ACC112 (cell line): Measurements from ENCODE around the gene SCAMP3.

ENCODE experiments used
- H2AFZ ChIP-seq: fragments of 200-600 bp; sonication (generic); one replicate; pipeline ENCODE4 v1.6.0; 2017; ENCODE audit warnings: antibody characterized with exemption, low read length; ENCODE audit not compliant: unreplicated experiment
- H3K27ac ChIP-seq: fragments of 200-600 bp; sonication (generic); 2 replicates; pipeline ENCODE4 v1.5.1; 2014; ENCODE audit warnings: low read depth, mild to moderate bottlenecking, antibody characterized with exemption, low read length, moderate library complexity
- H3K27me3 ChIP-seq: fragments of 200-600 bp; sonication (generic); 2 replicates; pipeline ENCODE4 v1.6.1; 2014; ENCODE audit warnings: mild to moderate bottlenecking, antibody characterized with exemption, low read length, moderate library complexity, mixed read lengths; ENCODE audit not compliant: insufficient read depth
- H3K36me3 ChIP-seq: fragments of 200-600 bp; sonication (generic); 2 replicates; pipeline ENCODE4 v1.6.1; 2016; ENCODE audit warnings: mild to moderate bottlenecking, antibody characterized with exemption, low read length, moderate library complexity, mixed read lengths; ENCODE audit not compliant: insufficient read depth
- H3K4me1 ChIP-seq: fragments of 200-600 bp; sonication (generic); one replicate; pipeline ENCODE4 v1.6.1; 2016; ENCODE audit warnings: low read length, mixed read lengths; ENCODE audit not compliant: insufficient read depth, unreplicated experiment, control insufficient read depth
- H3K4me3 ChIP-seq: fragments of 200-600 bp; sonication (generic); 2 replicates; pipeline ENCODE4 v1.5.1; 2014; ENCODE audit warnings: mild to moderate bottlenecking, low read depth, low read length
- H3K79me2 ChIP-seq: fragments of 200-600 bp; sonication (generic); one replicate; pipeline ENCODE4 v1.6.0; 2016; ENCODE audit warnings: low read length; ENCODE audit not compliant: control insufficient read depth, unreplicated experiment, insufficient read depth

SCAMP3 gene

DNA sequence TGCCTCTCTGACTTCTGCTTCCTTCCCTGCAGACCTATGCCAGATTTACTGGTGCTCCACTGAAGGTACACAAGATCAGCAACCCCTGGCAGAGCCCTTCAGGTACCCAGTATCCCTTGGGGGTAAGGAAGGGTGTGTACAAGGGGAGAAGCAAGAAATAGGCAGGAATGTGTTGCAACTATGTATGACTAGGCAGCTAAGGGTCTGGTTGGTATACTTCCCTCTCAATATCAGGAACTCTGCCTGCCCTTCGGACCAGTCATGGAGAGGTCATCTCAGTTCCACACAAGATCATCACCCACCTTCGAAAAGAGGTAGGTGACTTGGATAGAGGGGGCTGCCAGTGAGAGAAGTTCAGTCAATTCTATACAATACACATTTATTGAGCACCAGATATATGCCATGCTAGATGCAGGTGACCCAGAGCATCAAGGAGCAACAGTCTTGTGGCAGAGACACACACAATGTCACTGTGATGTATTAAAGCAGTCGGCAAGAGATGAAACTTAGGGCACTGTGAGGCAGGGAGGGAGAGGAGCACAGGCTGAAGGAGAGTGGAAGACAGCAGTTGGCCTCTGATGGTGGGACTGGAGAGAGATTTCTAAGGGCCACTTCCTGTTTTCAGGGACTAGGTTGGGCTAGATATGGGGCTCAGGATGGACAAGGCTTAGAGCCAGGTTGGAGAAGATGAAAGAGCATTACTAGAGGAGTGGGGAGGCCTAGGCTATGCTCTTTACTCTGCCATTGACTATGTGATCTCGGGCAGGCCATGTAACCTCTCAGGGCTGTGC lies 51.7 kb downstream of the SCAMP3 start:
- Histone ChIP-seq H3K79me2 (peaks cover 10% of the 10 kb centered on the region), H3K4me1 (peaks cover 22% of the 10 kb centered on the region), H3K4me3 (peak overlapping the region; percentile 91), H2AFZ (no peak overlapping the region), H3K27ac (no peak overlapping the region), H3K27me3 (no peaks in the 10 kb centered on the region), H3K36me3 (no peaks in the 10 kb centered on the region)

DNA sequence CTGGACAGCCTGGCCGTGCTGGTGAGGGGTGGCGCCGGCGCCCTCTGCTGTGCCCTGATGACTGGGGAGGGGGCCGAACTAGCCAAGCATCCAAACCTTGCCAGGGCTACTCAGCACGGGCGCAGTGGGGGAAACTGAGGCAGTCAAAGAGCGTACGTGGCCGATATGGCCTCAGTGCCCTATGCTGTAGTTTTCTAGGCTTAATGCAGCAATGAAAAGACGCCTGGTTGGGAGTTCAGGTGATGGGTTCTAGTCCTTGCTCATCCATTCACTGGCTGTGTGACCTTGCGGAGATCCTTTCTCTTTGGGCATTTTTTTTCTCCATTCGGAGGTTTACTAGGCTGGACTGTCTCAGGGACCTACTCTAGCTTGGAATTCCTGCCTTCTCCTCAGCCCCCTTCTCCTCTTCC lies 52.8 kb downstream of the SCAMP3 start:
- Histone ChIP-seq H3K4me1 (peaks cover 22% of the 10 kb centered on the region), H3K36me3 (no peaks in the 10 kb centered on the region), H3K27ac (peak overlapping the region; percentile 98), H2AFZ (no peak overlapping the region), H3K4me3 (peak overlapping the region; percentile 91), H3K27me3 (no peaks in the 10 kb centered on the region), H3K79me2 (peaks cover 10% of the 10 kb centered on the region)

DNA sequence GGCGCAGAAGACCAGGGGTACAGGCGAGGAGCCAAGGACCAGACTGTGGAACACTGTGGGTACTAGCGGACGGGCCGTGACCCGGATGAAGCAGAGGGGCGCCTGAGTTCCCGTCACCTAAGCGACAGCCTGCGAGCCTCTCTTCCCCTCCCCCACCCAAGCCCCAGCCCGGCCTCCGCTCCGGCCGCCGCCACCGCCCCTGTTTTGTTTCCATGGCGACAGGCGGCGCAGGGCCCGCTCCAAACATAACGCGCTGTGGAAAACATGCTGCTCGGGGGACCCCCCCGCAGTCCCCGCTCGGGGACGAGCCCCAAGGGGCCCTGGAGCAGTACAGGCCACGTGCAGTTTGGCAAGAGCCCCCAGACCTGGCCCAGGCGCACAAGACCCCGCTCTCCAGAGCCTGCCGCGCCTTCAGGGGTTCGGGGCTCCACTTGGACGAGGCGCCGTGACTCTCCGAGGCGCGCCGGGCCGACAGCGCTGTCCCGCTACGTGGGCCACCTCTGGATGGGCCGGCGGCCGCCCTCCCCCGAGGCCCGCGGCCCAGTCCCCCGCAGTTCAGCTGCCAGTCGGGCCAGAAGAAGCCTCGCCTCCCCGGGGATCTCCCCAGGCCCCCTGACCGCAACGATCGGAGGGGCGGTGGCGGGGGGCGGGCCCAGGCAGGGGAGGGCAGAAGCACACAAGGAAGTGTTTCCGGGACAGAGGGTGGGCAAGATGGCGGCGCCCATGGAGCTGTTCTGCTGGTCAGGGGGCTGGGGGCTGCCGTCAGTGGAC lies 53.4 kb downstream of the SCAMP3 start, which contains the start of gene MTX1:
Gene MTX1 (plus strand): TSS at position 155 of the 771 bp plus-strand sequence. CDS start 110 bp downstream, at position 265.
- H3K4me3 ChIP-seq: peak within 1 kb of the TSS; percentile 91
- H3K27me3 ChIP-seq: no peaks in the 10 kb centered on the region
- peak within 1 kb of the TSS; percentile 98 for H3K27ac ChIP-seq
- no peaks in the 10 kb centered on the region for H3K36me3 ChIP-seq
- peak within 1 kb of the TSS; percentile 67 for H2AFZ ChIP-seq
- peaks cover 10% of the 10 kb centered on the region for H3K79me2 ChIP-seq
- peaks cover 22% of the 10 kb centered on the region for H3K4me1 ChIP-seq

DNA sequence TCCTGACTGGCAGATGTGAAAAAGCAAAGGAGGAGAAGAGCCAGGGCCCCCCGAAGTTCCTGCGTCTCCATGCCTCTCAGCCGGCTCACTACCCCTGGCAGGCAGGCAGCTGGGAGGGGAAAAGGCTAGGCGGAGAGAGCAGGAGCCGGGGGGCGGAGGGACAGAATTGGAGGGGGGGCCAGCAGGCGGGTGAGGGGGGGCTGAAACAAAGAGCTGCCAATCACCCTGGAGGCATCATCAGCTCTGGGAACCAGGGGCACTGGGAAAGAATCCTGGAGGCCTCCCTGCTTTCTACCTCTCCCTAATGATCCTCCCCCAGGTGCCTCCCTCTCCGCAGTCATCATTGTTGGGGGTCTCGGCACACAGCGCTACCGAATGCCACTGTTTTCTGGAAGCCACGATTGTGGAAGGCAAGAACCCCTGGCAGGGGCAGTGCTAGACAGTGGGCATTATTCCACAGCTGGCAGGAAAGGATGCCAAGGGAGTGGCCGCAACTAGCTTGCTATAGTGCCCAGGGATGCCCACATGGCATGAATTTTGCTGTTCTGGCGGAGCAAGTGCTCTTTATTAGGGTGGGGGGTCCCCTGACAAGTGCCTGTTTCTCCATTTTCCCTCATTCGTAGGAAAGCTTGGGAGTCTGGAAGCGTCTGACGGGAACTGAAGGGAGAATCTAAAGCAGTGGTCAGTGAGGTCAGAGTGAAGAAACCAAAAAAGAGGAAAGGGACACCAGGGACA lies 54.2 kb downstream of the SCAMP3 start, which contains the start of gene THBS3:
Gene THBS3 (minus strand): TSS at position 92 of the 735 bp plus-strand sequence. CDS start 21 bp downstream, at position 71.
- H3K79me2 ChIP-seq: peaks cover 10% of the 10 kb centered on the region
- no peaks in the 10 kb centered on the region for H3K27me3 ChIP-seq
- H2AFZ ChIP-seq: peak within 1 kb of the TSS; percentile 67
- peaks cover 22% of the 10 kb centered on the region for H3K4me1 ChIP-seq
- peak within 1 kb of the TSS; percentile 91 for H3K4me3 ChIP-seq
- H3K27ac ChIP-seq: peak within 1 kb of the TSS; percentile 98
- H3K36me3 ChIP-seq: no peaks in the 10 kb centered on the region

DNA sequence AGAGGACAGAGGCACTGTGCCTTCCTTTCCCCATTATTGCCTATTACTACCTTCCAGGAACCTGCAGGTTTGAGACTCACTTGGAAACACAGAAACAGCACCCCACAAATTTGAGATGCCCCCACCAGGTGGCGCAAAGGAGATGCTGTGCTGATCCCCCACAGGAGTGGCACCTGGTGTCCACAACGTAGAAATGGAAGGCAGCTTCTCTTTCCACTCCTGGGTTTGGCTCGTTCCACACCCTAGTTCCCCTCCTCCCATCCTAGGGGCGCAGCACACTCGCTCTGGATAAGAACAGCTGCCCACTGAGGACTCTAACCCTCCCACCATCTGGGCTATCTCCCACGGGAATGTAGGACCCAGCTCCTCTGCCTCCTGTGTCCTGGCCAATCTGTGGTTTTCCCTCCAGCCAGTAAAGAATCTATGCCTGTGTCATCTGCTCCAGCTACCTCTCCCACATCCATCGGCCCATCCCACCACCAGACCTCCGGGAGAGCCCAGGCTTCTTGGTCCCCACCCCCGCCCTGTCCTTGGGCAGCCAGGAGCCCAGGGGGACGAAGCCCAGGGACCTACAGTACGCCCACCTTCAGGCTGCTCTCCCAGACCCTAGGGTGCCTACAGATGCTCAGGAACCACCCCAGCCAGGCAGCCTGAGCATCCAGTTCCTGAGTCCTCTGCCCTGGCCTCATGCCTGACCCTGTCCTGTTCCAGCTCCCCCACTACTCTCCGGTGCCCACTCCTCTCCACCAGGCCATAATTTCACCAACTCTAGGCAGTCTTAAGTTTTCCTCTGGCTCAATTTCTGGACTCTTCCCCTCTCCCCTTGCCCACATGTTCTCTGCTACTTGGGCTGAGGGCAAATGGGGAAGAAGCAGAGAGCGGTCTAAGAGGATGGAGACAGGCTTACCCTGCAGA lies 55.0 kb downstream of the SCAMP3 start:
- no peaks in the 10 kb centered on the region for H3K27me3 ChIP-seq
- peak overlapping the region; percentile 91 for H3K4me3 ChIP-seq
- peaks cover 22% of the 10 kb centered on the region for H3K4me1 ChIP-seq
- H2AFZ ChIP-seq: peak overlapping the region; percentile 67
- peaks cover 10% of the 10 kb centered on the region for H3K79me2 ChIP-seq
- no peaks in the 10 kb centered on the region for H3K36me3 ChIP-seq
- H3K27ac ChIP-seq: peak overlapping the region; percentile 98
